DND-41 (cell line): Measurements from ENCODE around the gene URB1.
A peak's percentile ranks its signal among the peaks of the same experiment; 100 is the strongest.

Experiments used
- ATAC-seq: fragments of 200-7000 bp; cut with Tn5 transposase; 3 replicates; pipeline ENCODE4 v1.9.1; 2021; ENCODE audit warnings: low read depth; ENCODE audit not compliant: insufficient read depth
- DNase-seq: peaks from one replicate; pipeline ENCODE4 v3.0.0-alpha.2; 2020
- H2AFZ ChIP-seq: 2 replicates; pipeline ENCODE4 v1.6.0; 2012; ENCODE audit warnings: low read depth, low read length
- H3K27ac ChIP-seq: 2 replicates; pipeline ENCODE4 v1.5.1; 2012; ENCODE audit warnings: low read length, inconsistent platforms
- H3K27me3 ChIP-seq: fragments of 200-600 bp; sonication (generic); 2 replicates; pipeline ENCODE4 v1.6.0; 2012; ENCODE audit warnings: low read length, mild to moderate bottlenecking, inconsistent platforms; ENCODE audit not compliant: insufficient read depth, poor library complexity
- H3K36me3 ChIP-seq: 2 replicates; pipeline ENCODE4 v1.5.1; 2012; ENCODE audit warnings: low read length, inconsistent platforms; ENCODE audit not compliant: insufficient read depth
- H3K4me1 ChIP-seq: 2 replicates; pipeline ENCODE4 v1.5.1; 2012; ENCODE audit warnings: mild to moderate bottlenecking, low read length; ENCODE audit not compliant: insufficient read depth
- H3K4me2 ChIP-seq: 2 replicates; pipeline ENCODE4 v1.6.0; 2012; ENCODE audit warnings: mild to moderate bottlenecking, moderate library complexity, low read length, inconsistent platforms; ENCODE audit not compliant: insufficient read depth
- H3K4me3 ChIP-seq, 2 experiments: fragments of 200-600 bp in 1 of 2; shearing (Covaris generic) in 1 of 2; 2 replicates each; pipeline ENCODE4 v1.5.1; 2012 to 2016; ENCODE audit warnings: inconsistent platforms in 2 of 2, low read length in 2 of 2, mild to moderate bottlenecking in 2 of 2, low read depth in 1 of 2, moderate library complexity in 1 of 2
- H3K79me2 ChIP-seq: 2 replicates; pipeline ENCODE4 v1.6.0; 2012; ENCODE audit warnings: low read length, inconsistent platforms; ENCODE audit not compliant: insufficient read depth
- H3K9ac ChIP-seq: 2 replicates; pipeline ENCODE4 v1.6.0; 2012; ENCODE audit warnings: low read depth, mild to moderate bottlenecking, inconsistent platforms, low read length, moderate library complexity
- H3K9me3 ChIP-seq: 2 replicates; pipeline ENCODE4 v1.5.1; 2012; ENCODE audit warnings: low read length, moderate library complexity, mild to moderate bottlenecking, inconsistent platforms; ENCODE audit not compliant: insufficient read depth, severe bottlenecking
- H4K20me1 ChIP-seq: 2 replicates; pipeline ENCODE4 v1.6.0; 2012; ENCODE audit warnings: low read length; ENCODE audit not compliant: insufficient read depth
- EZH2 ChIP-seq: IDR thresholded peaks from 3 replicates; pipeline ENCODE4 v1.6.1; 2012; ENCODE audit warnings: borderline replicate concordance, low read depth, mild to moderate bottlenecking, moderate library complexity, low read length, inconsistent platforms; ENCODE audit not compliant: severe bottlenecking
- TF ChIP-seq, protein P1 (sequence below): IDR thresholded peaks from 2 replicates; pipeline ENCODE4 v1.5.1; 2012; ENCODE audit warnings: borderline replicate concordance, low read length, moderate library complexity, mild to moderate bottlenecking; ENCODE audit not compliant: poor library complexity, severe bottlenecking; ENCODE audit errors: extremely low read depth

Gene URB1

DNA sequence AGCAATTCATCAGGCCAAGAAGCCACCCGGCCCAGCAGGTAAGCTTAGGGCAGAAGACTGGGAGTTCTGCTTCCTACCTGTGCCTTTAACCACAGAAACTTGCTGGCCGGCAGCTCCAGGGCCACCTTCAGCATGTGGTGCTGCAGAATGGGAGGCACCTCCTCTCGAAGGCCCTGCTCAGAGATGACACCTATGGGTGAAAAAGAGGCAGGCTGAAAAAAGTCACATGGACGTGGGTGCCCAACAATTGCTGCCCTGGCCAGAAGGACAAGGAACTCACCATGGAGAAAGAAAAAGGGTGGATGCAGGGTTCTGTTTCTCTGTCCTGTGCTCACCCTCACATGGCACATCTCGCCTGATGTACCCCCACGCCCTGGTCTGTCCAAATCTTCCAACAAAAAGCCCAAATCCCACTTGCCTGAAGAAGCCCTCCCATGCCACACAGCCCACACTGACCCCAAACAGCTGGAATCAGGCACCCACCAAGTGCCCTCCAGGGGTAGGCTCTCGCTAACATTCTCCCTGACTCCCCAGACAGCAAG lies 33.0 kb downstream of the URB1 start:
- no peak overlapping the region for H2AFZ ChIP-seq
- H3K27ac ChIP-seq: no peak overlapping the region
- H3K4me1 ChIP-seq: no peaks in the 10 kb centered on the region
- no peaks in the 10 kb centered on the region for H3K9me3 ChIP-seq
- H4K20me1 ChIP-seq: no peaks in the 10 kb centered on the region
- no peak overlapping the region for H3K4me2 ChIP-seq
- no peak overlapping the region for H3K9ac ChIP-seq
- no peaks in the 10 kb centered on the region for H3K79me2 ChIP-seq
- H3K4me3 ChIP-seq: no peak overlapping the region
- DNase-seq: no peak
- no peak; the same call in 2 of the 3 replicates for ATAC-seq
- no peaks in the 10 kb centered on the region for H3K27me3 ChIP-seq
- no peak for TF ChIP-seq EZH2
- TF ChIP-seq, protein P1, sequence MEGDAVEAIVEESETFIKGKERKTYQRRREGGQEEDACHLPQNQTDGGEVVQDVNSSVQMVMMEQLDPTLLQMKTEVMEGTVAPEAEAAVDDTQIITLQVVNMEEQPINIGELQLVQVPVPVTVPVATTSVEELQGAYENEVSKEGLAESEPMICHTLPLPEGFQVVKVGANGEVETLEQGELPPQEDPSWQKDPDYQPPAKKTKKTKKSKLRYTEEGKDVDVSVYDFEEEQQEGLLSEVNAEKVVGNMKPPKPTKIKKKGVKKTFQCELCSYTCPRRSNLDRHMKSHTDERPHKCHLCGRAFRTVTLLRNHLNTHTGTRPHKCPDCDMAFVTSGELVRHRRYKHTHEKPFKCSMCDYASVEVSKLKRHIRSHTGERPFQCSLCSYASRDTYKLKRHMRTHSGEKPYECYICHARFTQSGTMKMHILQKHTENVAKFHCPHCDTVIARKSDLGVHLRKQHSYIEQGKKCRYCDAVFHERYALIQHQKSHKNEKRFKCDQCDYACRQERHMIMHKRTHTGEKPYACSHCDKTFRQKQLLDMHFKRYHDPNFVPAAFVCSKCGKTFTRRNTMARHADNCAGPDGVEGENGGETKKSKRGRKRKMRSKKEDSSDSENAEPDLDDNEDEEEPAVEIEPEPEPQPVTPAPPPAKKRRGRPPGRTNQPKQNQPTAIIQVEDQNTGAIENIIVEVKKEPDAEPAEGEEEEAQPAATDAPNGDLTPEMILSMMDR: peak; percentile 26
- peaks cover 97% of the 10 kb centered on the region for H3K36me3 ChIP-seq

DNA sequence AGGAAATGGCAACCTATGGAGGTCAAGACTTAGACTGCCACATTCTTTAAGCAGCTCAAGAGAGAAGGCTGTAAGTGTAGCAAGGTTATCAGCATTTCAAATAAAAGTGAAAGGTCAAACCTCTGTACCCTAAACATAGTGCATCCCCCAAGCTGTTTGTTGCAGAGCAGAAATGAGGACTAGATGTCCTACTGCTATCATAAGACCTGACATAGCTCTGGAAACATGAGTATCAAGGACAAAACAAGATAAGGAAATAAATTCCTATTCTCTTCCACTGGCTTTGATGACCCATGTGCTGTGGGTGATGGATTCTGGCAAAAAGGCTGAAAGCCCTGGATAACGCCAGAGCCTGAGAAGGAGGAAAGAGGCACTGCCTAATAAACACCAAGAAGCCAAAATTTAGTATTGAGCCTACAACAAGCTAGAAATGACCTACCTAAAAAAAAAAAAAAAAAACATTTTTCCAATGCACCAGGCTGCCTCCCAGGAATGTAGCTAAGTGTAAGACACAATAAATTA lies 35.9 kb downstream of the URB1 start:
- no peak overlapping the region for H3K27ac ChIP-seq
- H2AFZ ChIP-seq: no peak overlapping the region
- H4K20me1 ChIP-seq: no peaks in the 10 kb centered on the region
- ATAC-seq (no peak), DNase-seq (no peak)
- no peak overlapping the region for H3K9ac ChIP-seq
- no peak overlapping the region for H3K4me2 ChIP-seq
- H3K4me1 ChIP-seq: no peaks in the 10 kb centered on the region
- no peak overlapping the region for H3K4me3 ChIP-seq
- H3K9me3 ChIP-seq: no peaks in the 10 kb centered on the region
- H3K79me2 ChIP-seq: no peaks in the 10 kb centered on the region
- TF ChIP-seq, protein P1: no peak
- TF ChIP-seq EZH2: no peak
- H3K27me3 ChIP-seq: no peaks in the 10 kb centered on the region
- peaks cover 97% of the 10 kb centered on the region for H3K36me3 ChIP-seq

DNA sequence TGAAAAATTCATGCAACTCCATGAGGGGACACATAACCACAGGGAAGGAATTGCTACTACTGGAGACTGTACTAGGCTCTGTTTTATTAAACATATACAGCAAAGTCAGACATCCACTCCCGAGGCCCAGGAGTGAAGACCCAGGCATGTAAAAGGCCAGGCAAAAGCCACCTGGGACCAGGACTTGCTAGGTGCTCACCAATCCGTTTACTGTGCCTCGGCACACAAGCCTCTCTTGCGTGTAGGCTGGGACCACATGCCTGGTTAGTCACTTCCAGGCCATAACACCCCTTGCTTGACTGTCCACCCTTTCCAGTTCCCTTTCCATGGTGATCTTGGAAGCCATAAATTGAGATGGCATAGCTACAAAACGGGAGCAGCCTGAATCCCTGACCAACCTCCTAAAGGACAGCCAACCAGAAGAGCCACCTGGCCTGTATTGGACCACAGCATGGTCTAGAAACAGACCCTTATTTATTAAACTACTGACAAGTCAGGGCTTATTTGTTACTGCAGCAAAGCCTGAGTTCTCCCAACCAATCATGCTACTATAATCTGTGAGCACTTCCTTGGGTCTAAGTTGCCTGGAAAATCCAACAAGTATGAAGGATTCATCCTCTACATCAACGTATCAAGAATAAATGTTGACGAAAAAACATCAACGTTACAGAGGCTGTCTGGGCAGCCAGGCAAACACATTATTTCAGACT lies 39.7 kb downstream of the URB1 start:
- Histone ChIP-seq H4K20me1 (0 out of 2 replicates have a peak, but pooled peaks cover 2% of the 10 kb centered on the region), H3K4me2 (no peak overlapping the region)
- no peak for TF ChIP-seq EZH2
- TF ChIP-seq, protein P1: no peak

More for the DNA sequence above, 39.7 kb downstream of the URB1 start:
- H3K9me3 ChIP-seq: no peaks in the 10 kb centered on the region
- H2AFZ ChIP-seq: no peak overlapping the region
- DNase-seq (no peak), ATAC-seq (no peak)
- no peaks in the 10 kb centered on the region for H3K27me3 ChIP-seq
- H3K9ac ChIP-seq: no peak overlapping the region
- peaks cover 98% of the 10 kb centered on the region for H3K36me3 ChIP-seq
- H3K27ac ChIP-seq: no peak overlapping the region
- H3K79me2 ChIP-seq: no peaks in the 10 kb centered on the region
- H3K4me1 ChIP-seq: no peaks in the 10 kb centered on the region
- no peak overlapping the region for H3K4me3 ChIP-seq
